SK-N-SH (cell line): ENCODE measurements around the gene C10orf62. TPM values are rescaled to one million over a fixed set of nuclear protein-coding genes. Genes with fewer than 3 reads are reported as not detected.

Experiments used
- CTCF ChIA-PET: fragments of 300-600, 350-600 bp; formaldehyde crosslinking; extraction: SDS; loops from one replicate; lab custom pipeline; 2021; lab: Yijun Ruan, JAX
- POLR2A ChIA-PET: fragments of 350-600 bp; sonication (Branson Sonifier 250); formaldehyde crosslinking; extraction: SDS; loops from one replicate; lab custom pipeline; 2020; ENCODE audit warnings: antibody characterized with exemption, inconsistent platforms; lab: Yijun Ruan, JAX
- DNase-seq: peaks from one replicate; pipeline ENCODE4 v3.0.0; 2012
- H2AFZ ChIP-seq: fragments of 200-600 bp; sonication (generic); 2 replicates; pipeline ENCODE4 v1.8.1; 2016; ENCODE audit warnings: antibody characterized with exemption, mild to moderate bottlenecking, low read depth
- H3F3A ChIP-seq: fragments of 200-600 bp; sonication (generic); replicated peaks from 2 replicates; pipeline ENCODE3; 2016; ENCODE audit warnings: antibody characterized with exemption, mild to moderate bottlenecking; ENCODE audit not compliant: insufficient read depth
- H3K27ac ChIP-seq, 2 experiments: fragments of 200-500 bp in 1 of 2; fragments of 200-600 bp in 1 of 2; sonication (Bioruptor generic) in 1 of 2; sonication (generic), shearing (Covaris generic) in 1 of 2; 2 replicates each; pipeline versions ENCODE4 v1.5.1 to v1.6.1; 2014 to 2016; ENCODE audit warnings: low read depth in 2 of 2, inconsistent platforms in 1 of 2, low read length in 1 of 2, mild to moderate bottlenecking in 1 of 2, mixed read lengths in 1 of 2
- H3K27me3 ChIP-seq: fragments of 200-600 bp; sonication (generic), shearing (Covaris generic); 2 replicates; pipeline ENCODE4 v1.6.1; 2016; ENCODE audit warnings: mixed run types; ENCODE audit not compliant: insufficient read depth
- H3K36me3 ChIP-seq, 2 experiments: fragments of 200-500 bp in 1 of 2; fragments of 200-600 bp in 1 of 2; sonication (Bioruptor generic) in 1 of 2; sonication (generic) in 1 of 2; replicated peaks in 1 of 2; 2 replicates each; pipeline versions ENCODE3 to v1.5.1; 2014 to 2016; ENCODE audit warnings: low read length in 1 of 2, mild to moderate bottlenecking in 1 of 2; ENCODE audit not compliant: insufficient read depth in 2 of 2, control insufficient read depth in 1 of 2
- H3K4me1 ChIP-seq, 2 experiments: fragments of 200-500 bp in 1 of 2; fragments of 200-600 bp in 1 of 2; sonication (Bioruptor generic) in 1 of 2; sonication (generic), shearing (Covaris generic) in 1 of 2; 2 replicates each; pipeline versions ENCODE4 v1.5.1 to v1.6.1; 2014 to 2016; ENCODE audit warnings: low read depth in 1 of 2, low read length in 1 of 2, mixed run types in 1 of 2; ENCODE audit not compliant: insufficient read depth in 2 of 2, control insufficient read depth in 1 of 2
- H3K4me2 ChIP-seq: fragments of 200-600 bp; sonication (generic), shearing (Covaris generic); 2 replicates; pipeline ENCODE4 v1.6.1; 2017; ENCODE audit warnings: mixed run types
- H3K4me3 ChIP-seq, 2 experiments: fragments of 200-500 bp in 1 of 2; fragments of 200-600 bp in 1 of 2; sonication (Bioruptor generic) in 1 of 2; sonication (generic), shearing (Covaris generic) in 1 of 2; 2 replicates each; pipeline versions ENCODE4 v1.5.1 to v1.8.1; 2014 to 2016; ENCODE audit warnings: low read depth in 2 of 2, inconsistent platforms in 1 of 2, low read length in 1 of 2, mild to moderate bottlenecking in 1 of 2, mixed read lengths in 1 of 2, moderate library complexity in 1 of 2
- H3K79me2 ChIP-seq: fragments of 200-600 bp; sonication (generic); 2 replicates; pipeline ENCODE4 v1.8.1; 2017; ENCODE audit warnings: mild to moderate bottlenecking; ENCODE audit not compliant: insufficient read depth
- H3K9ac ChIP-seq: fragments of 200-600 bp; sonication (generic); 2 replicates; pipeline ENCODE4 v1.6.1; 2017; ENCODE audit warnings: mixed run types
- H3K9me2 ChIP-seq: fragments of 200-600 bp; sonication (generic); 2 replicates; pipeline ENCODE4 v1.6.1; 2017; ENCODE audit warnings: mixed run types
- H3K9me3 ChIP-seq: fragments of 200-600 bp; sonication (generic); 2 replicates; pipeline ENCODE4 v1.6.1; 2017; ENCODE audit warnings: mixed run types, mild to moderate bottlenecking, moderate library complexity
- H4K20me1 ChIP-seq: fragments of 200-600 bp; sonication (generic); 2 replicates; pipeline ENCODE4 v1.6.1; 2017; ENCODE audit warnings: mild to moderate bottlenecking, mixed run types; ENCODE audit not compliant: insufficient read depth
- ELF1 ChIP-seq: IDR thresholded peaks from 2 replicates; pipeline ENCODE4 v1.4.0; 2012
- EZH2phosphoT487 ChIP-seq: fragments of 200-600 bp; sonication (generic); IDR thresholded peaks from 2 replicates; pipeline ENCODE4 v1.6.1; 2017; ENCODE audit warnings: low read depth, mixed run types, mild to moderate bottlenecking, antibody characterized with exemption, moderate library complexity, borderline replicate concordance
- FOXJ3 ChIP-seq: sonication (generic); formaldehyde crosslinking; IDR thresholded peaks from 2 replicates; pipeline ENCODE4 v1.5.1; 2020; ENCODE audit warnings: mild to moderate bottlenecking, missing genetic modification reagents
- GATA2 ChIP-seq: sonication (generic); formaldehyde crosslinking; IDR thresholded peaks from 2 replicates; pipeline ENCODE4 v1.5.0; 2020; ENCODE audit warnings: mild to moderate bottlenecking, missing genetic modification reagents
- JUND ChIP-seq: IDR thresholded peaks from 2 replicates; pipeline ENCODE4 v1.4.0; 2012
- MXI1 ChIP-seq: IDR thresholded peaks from 2 replicates; pipeline ENCODE4 v1.6.1; 2012; ENCODE audit warnings: mild to moderate bottlenecking, low read depth, low read length, improper control_type of control experiment
- NFIC ChIP-seq: IDR thresholded peaks from 2 replicates; pipeline ENCODE4 v1.4.0; 2012; ENCODE audit warnings: borderline replicate concordance
- RAD21 ChIP-seq: IDR thresholded peaks from 2 replicates; pipeline ENCODE4 v1.6.1; 2012; ENCODE audit warnings: mild to moderate bottlenecking, low read length
- RFX5 ChIP-seq: IDR thresholded peaks from 2 replicates; pipeline ENCODE4 v1.6.1; 2012; ENCODE audit warnings: mild to moderate bottlenecking, improper control_type of control experiment, low read length
- SIN3A ChIP-seq: IDR thresholded peaks from 2 replicates; pipeline ENCODE4 v1.6.1; 2012; ENCODE audit warnings: low read depth, mild to moderate bottlenecking, low read length, moderate library complexity, borderline replicate concordance
- SMC3 ChIP-seq: IDR thresholded peaks from 2 replicates; pipeline ENCODE4 v1.6.1; 2012; ENCODE audit warnings: low read depth, low read length, improper control_type of control experiment
- TCF12 ChIP-seq: IDR thresholded peaks from 2 replicates; pipeline ENCODE4 v1.4.0; 2012
- TEAD4 ChIP-seq: IDR thresholded peaks from 2 replicates; pipeline ENCODE4 v1.4.0; 2012; ENCODE audit warnings: mild to moderate bottlenecking, borderline replicate concordance; ENCODE audit not compliant: insufficient read depth
- YY1 ChIP-seq: IDR thresholded peaks from 2 replicates; pipeline ENCODE4 v1.4.0; 2012; ENCODE audit warnings: low read depth, mild to moderate bottlenecking
- WGBS: methylation state at CpG from one replicate; pipeline ENCODE4 v1.1.6; 2017; ENCODE audit warnings: low lambda C conversion rate; 5-methylcytosine and 5-hydroxymethylcytosine counted together
- polyA plus RNA-seq, 3 experiments: library from polyadenylated mRNA; depleted of rRNA; stranded (reverse); fragments of >200 nt; gene quantifications; 2 replicates each; pipeline ENCODE4 v1.2.3, GENCODE V29; 2012
- TF ChIP-seq, protein P1 (sequence below): IDR thresholded peaks from 2 replicates; pipeline ENCODE4 v1.4.0; 2012; ENCODE audit warnings: low read depth, borderline replicate concordance
- TF ChIP-seq, protein P2 (sequence below): fragments of 150-350 bp; IDR thresholded peaks from 2 replicates; pipeline ENCODE4 v1.6.1; 2016; ENCODE audit warnings: mild to moderate bottlenecking, low read depth, low read length
- TF ChIP-seq, protein P3 (sequence below): IDR thresholded peaks from 2 replicates; pipeline ENCODE4 v1.4.0; 2012; ENCODE audit warnings: low read depth, borderline replicate concordance
- TF ChIP-seq, protein P4 (sequence below): IDR thresholded peaks from 2 replicates; pipeline ENCODE4 v1.6.1; 2012; ENCODE audit warnings: mild to moderate bottlenecking, low read depth, low read length, moderate library complexity
- TF ChIP-seq, protein P5 (sequence below): IDR thresholded peaks from 2 replicates; pipeline ENCODE4; 2012
- TF ChIP-seq, protein P6 (sequence below): fragments of 150-350 bp; IDR thresholded peaks from 2 replicates; pipeline ENCODE4 v1.6.1; 2017; ENCODE audit warnings: antibody characterized with exemption, low read length, low read depth, borderline replicate concordance
- TF ChIP-seq, protein P7 (sequence below): IDR thresholded peaks from 2 replicates; pipeline ENCODE4 v1.4.0; 2012; ENCODE audit warnings: low read depth

C10orf62 gene
- polyA plus RNA-seq, 1 of the 3 experiments (the other 2 are of a cell fraction) = 0.07 TPM

DNA sequence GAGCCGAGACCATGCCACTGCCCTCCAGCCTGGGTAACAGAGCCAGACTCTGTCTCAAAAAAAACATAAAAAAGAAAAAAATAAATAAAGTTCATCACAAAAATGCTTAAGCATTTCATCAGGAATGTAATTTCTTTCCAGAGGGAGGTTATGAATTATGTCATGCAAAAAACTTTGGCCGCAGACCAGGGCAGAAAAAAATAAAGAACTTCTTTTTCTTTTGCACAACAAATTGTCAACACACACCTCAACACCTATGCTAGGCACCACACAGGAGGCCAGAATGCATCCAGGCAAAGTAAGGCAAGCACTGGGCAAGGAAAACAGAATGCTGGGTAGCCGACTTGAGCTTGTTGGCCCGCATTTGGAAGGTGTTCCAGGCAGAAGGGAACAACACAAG is 3.9 kb downstream of the C10orf62 start:
- Histone ChIP-seq H3K9me3 (no peaks in the 10 kb centered on the region), H3K79me2 (no peaks in the 10 kb centered on the region), H3K4me2 (peak overlapping the region; percentile 23; the same call in 1 of the 2 replicates), H3K9me2 (no peaks in the 10 kb centered on the region), H3K4me1 (peaks cover 0 to 23% of the 10 kb centered on the region in 2 experiments; a peak in 3 of 4 replicates), H3K9ac (no peak overlapping the region), H3K4me3 (no peak overlapping the region), H3F3A (peaks cover 38% of the 10 kb centered on the region), H2AFZ (no peak overlapping the region; the same call in 1 of the 2 replicates), H3K27ac (peak overlapping the region in 1 of 2 experiments; percentile 43; a peak in 1 of 4 replicates), H3K27me3 (no peaks in the 10 kb centered on the region), H3K36me3 (no peaks in the 10 kb centered on the region), H4K20me1 (no peaks in the 10 kb centered on the region)
- 76% methylated on average over 4 of the region's 4 CpGs for WGBS
- ChIA-PET POLR2A (interaction anchor here (1.2 kb wide), 1 partner anchor 9 kb away, joined by 3 read pairs; the partner anchor contains the start of gene HOGA1), CTCF (interaction anchor here (1.2 kb wide), 1 partner anchor 21 kb away, joined by 4 read pairs; no protein-coding TSS in a partner anchor)
- DNase-seq = no peak
- no peak for TF ChIP-seq YY1
- TF ChIP-seq GATA2 (CRISPR knock-in tag) = no peak
- TF ChIP-seq TEAD4 = 0 out of 2 replicates have a peak, but pooled peaks have one; percentile 18
- TF ChIP-seq, protein P1, sequence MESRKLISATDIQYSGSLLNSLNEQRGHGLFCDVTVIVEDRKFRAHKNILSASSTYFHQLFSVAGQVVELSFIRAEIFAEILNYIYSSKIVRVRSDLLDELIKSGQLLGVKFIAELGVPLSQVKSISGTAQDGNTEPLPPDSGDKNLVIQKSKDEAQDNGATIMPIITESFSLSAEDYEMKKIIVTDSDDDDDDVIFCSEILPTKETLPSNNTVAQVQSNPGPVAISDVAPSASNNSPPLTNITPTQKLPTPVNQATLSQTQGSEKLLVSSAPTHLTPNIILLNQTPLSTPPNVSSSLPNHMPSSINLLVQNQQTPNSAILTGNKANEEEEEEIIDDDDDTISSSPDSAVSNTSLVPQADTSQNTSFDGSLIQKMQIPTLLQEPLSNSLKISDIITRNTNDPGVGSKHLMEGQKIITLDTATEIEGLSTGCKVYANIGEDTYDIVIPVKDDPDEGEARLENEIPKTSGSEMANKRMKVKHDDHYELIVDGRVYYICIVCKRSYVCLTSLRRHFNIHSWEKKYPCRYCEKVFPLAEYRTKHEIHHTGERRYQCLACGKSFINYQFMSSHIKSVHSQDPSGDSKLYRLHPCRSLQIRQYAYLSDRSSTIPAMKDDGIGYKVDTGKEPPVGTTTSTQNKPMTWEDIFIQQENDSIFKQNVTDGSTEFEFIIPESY = no peak
- TF ChIP-seq, protein P2, sequence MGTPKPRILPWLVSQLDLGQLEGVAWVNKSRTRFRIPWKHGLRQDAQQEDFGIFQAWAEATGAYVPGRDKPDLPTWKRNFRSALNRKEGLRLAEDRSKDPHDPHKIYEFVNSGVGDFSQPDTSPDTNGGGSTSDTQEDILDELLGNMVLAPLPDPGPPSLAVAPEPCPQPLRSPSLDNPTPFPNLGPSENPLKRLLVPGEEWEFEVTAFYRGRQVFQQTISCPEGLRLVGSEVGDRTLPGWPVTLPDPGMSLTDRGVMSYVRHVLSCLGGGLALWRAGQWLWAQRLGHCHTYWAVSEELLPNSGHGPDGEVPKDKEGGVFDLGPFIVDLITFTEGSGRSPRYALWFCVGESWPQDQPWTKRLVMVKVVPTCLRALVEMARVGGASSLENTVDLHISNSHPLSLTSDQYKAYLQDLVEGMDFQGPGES = no peak
- peak; percentile 19; the same call in 1 of the 2 replicates for TF ChIP-seq TCF12
- TF ChIP-seq ELF1 = no peak
- 0 out of 2 replicates have a peak, but pooled peaks have one; percentile 12 for TF ChIP-seq JUND
- no peak for TF ChIP-seq RFX5
- no peak for TF ChIP-seq RAD21
- TF ChIP-seq, protein P3, sequence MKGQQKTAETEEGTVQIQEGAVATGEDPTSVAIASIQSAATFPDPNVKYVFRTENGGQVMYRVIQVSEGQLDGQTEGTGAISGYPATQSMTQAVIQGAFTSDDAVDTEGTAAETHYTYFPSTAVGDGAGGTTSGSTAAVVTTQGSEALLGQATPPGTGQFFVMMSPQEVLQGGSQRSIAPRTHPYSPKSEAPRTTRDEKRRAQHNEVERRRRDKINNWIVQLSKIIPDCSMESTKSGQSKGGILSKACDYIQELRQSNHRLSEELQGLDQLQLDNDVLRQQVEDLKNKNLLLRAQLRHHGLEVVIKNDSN = no peak
- no peak for TF ChIP-seq SIN3A
- TF ChIP-seq, protein P4, sequence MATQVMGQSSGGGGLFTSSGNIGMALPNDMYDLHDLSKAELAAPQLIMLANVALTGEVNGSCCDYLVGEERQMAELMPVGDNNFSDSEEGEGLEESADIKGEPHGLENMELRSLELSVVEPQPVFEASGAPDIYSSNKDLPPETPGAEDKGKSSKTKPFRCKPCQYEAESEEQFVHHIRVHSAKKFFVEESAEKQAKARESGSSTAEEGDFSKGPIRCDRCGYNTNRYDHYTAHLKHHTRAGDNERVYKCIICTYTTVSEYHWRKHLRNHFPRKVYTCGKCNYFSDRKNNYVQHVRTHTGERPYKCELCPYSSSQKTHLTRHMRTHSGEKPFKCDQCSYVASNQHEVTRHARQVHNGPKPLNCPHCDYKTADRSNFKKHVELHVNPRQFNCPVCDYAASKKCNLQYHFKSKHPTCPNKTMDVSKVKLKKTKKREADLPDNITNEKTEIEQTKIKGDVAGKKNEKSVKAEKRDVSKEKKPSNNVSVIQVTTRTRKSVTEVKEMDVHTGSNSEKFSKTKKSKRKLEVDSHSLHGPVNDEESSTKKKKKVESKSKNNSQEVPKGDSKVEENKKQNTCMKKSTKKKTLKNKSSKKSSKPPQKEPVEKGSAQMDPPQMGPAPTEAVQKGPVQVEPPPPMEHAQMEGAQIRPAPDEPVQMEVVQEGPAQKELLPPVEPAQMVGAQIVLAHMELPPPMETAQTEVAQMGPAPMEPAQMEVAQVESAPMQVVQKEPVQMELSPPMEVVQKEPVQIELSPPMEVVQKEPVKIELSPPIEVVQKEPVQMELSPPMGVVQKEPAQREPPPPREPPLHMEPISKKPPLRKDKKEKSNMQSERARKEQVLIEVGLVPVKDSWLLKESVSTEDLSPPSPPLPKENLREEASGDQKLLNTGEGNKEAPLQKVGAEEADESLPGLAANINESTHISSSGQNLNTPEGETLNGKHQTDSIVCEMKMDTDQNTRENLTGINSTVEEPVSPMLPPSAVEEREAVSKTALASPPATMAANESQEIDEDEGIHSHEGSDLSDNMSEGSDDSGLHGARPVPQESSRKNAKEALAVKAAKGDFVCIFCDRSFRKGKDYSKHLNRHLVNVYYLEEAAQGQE = no peak
- TF ChIP-seq SMC3 = no peak
- TF ChIP-seq FOXJ3 (CRISPR knock-in tag) = no peak
- TF ChIP-seq, protein P5, sequence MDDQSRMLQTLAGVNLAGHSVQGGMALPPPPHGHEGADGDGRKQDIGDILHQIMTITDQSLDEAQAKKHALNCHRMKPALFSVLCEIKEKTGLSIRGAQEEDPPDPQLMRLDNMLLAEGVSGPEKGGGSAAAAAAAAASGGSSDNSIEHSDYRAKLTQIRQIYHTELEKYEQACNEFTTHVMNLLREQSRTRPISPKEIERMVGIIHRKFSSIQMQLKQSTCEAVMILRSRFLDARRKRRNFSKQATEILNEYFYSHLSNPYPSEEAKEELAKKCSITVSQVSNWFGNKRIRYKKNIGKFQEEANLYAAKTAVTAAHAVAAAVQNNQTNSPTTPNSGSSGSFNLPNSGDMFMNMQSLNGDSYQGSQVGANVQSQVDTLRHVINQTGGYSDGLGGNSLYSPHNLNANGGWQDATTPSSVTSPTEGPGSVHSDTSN = peak; percentile 33; the same call in 1 of the 2 replicates
- no peak for TF ChIP-seq MXI1
- TF ChIP-seq EZH2phosphoT487 = no peak
- TF ChIP-seq, protein P6, sequence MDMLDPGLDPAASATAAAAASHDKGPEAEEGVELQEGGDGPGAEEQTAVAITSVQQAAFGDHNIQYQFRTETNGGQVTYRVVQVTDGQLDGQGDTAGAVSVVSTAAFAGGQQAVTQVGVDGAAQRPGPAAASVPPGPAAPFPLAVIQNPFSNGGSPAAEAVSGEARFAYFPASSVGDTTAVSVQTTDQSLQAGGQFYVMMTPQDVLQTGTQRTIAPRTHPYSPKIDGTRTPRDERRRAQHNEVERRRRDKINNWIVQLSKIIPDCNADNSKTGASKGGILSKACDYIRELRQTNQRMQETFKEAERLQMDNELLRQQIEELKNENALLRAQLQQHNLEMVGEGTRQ = no peak
- TF ChIP-seq NFIC = peak; percentile 62; the same call in 1 of the 2 replicates
- TF ChIP-seq, protein P7, sequence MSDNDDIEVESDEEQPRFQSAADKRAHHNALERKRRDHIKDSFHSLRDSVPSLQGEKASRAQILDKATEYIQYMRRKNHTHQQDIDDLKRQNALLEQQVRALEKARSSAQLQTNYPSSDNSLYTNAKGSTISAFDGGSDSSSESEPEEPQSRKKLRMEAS = no peak
